Ovary (tissue), 3 donors: ENCODE data around the gene PLXNA4.

Experiments
- EP300 ChIP-seq: sonication (generic); formaldehyde crosslinking; IDR thresholded peaks from one replicate; pipeline ENCODE4 v1.6.1; 2017; ENCODE audit warnings: antibody characterized with exemption
- POLR2A ChIP-seq: fragments of 450-650 bp; IDR thresholded peaks from one replicate; pipeline ENCODE4 v1.6.1; 2017; ENCODE audit warnings: antibody characterized with exemption, mild to moderate bottlenecking, moderate library complexity
- TF ChIP-seq, protein P1 (sequence below), 3 donors: fragments of 450-650 bp in 2 of 3; fragments of 200-600 bp in 1 of 3; IDR thresholded peaks; one replicate each; pipeline versions ENCODE4 v1.5.1 to v1.8.0; 2016 to 2022; ENCODE audit warnings: antibody characterized with exemption in 3 of 3, mild to moderate bottlenecking in 1 of 3
- donor health status: DM: no; HTN: no; CAD: no.

DNA sequence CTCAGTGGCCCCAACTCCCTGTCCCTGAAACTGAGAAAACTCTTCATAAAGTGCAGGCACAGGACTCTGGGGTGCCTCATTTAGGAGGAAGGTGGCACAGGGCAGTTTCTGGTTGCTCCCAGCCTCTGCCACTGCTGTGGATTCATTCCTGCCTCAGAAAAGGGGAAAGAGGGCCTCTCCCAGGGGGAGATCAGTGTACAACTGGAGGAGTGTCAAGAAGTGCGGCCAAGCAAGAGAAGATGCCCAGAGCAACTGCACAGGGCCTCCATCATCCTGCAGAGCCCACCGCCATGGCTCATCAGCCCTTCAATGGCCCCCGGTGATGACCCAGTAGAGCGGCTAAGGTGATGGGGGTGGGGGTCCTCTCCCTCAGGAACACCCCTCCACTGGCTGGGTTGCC, 150.3 kb downstream of the PLXNA4 start:
- TF ChIP-seq, protein P1, sequence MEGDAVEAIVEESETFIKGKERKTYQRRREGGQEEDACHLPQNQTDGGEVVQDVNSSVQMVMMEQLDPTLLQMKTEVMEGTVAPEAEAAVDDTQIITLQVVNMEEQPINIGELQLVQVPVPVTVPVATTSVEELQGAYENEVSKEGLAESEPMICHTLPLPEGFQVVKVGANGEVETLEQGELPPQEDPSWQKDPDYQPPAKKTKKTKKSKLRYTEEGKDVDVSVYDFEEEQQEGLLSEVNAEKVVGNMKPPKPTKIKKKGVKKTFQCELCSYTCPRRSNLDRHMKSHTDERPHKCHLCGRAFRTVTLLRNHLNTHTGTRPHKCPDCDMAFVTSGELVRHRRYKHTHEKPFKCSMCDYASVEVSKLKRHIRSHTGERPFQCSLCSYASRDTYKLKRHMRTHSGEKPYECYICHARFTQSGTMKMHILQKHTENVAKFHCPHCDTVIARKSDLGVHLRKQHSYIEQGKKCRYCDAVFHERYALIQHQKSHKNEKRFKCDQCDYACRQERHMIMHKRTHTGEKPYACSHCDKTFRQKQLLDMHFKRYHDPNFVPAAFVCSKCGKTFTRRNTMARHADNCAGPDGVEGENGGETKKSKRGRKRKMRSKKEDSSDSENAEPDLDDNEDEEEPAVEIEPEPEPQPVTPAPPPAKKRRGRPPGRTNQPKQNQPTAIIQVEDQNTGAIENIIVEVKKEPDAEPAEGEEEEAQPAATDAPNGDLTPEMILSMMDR (IDR thresholded peaks at IDR 0.05) = no peak
- TF ChIP-seq POLR2A = no peak
- TF ChIP-seq EP300 = no peak
